K562 (cell line): ENCODE results near the gene CHST8. TPM values are rescaled to one million over a fixed set of nuclear protein-coding genes. Genes with fewer than 3 reads are reported as not detected.

Experiments
- ATAC-seq: fragments of 200-7000 bp; cut with Tn5 transposase; 3 replicates; pipeline ENCODE4 v1.9.1; 2020; ENCODE audit warnings: moderate library complexity
- BruUV-seq: library from RNA; stranded (reverse); fragments of 400-500 nt; replicated peaks from 2 replicates; lab custom pipeline; 2021; lab: Mats Ljungman, UMichigan
- CTCF ChIA-PET: fragments of 300-600 bp; formaldehyde crosslinking; extraction: SDS; loops from one replicate; lab custom pipeline; 2021; ENCODE audit warnings: low intra/inter-chr PET ratio; lab: Yijun Ruan, JAX
- POLR2A ChIA-PET: fragments of 300-600, 350-650 bp; sonication (Branson Sonifier 250); formaldehyde crosslinking; extraction: SDS; loops from one replicate; lab custom pipeline; 2021; ENCODE audit warnings: antibody characterized with exemption, inconsistent platforms; lab: Yijun Ruan, JAX
- DNase-seq, 4 experiments: peaks; one replicate each; pipeline versions ENCODE4 v3.0.0 to v3.0.0-alpha.2; 2011 to 2018; ENCODE audit warnings: low spot score in 3 of 4, mixed read lengths in 3 of 4; ENCODE audit errors: extremely low read depth in 1 of 4
- FAIRE-seq: peaks from 2 replicates; lab custom pipeline; 2011; peaks lifted over from hg19 to GRCh38; lab: Jason Lieb, UNC
- H2AFZ ChIP-seq: 2 replicates; pipeline ENCODE4 v1.6.0; 2011; ENCODE audit warnings: low read depth, low read length, control low read depth, inconsistent platforms
- H3K27ac ChIP-seq: fragments of 200-600 bp; 3 replicates; pipeline ENCODE4 v1.8.0; 2011; ENCODE audit warnings: low read depth, mild to moderate bottlenecking, control low read depth, inconsistent platforms, low read length, moderate library complexity, mixed read lengths; ENCODE audit errors: extremely low read depth
- H3K27me3 ChIP-seq, 2 experiments: fragments of 300-600 bp in 1 of 2; 2 replicates in 1 of 2; 3 replicates in 1 of 2; pipeline versions ENCODE4 v1.6.0 to v1.8.0; 2011; ENCODE audit warnings: inconsistent platforms in 2 of 2, low read length in 2 of 2, mild to moderate bottlenecking in 1 of 2, mixed read lengths in 1 of 2, moderate library complexity in 1 of 2; ENCODE audit not compliant: control insufficient read depth in 2 of 2, insufficient read depth in 2 of 2
- H3K36me3 ChIP-seq: fragments of 300-600 bp; 3 replicates; pipeline ENCODE4 v1.8.0; 2011; ENCODE audit warnings: mild to moderate bottlenecking, low read length, inconsistent platforms; ENCODE audit not compliant: control insufficient read depth, insufficient read depth
- H3K4me1 ChIP-seq, 2 experiments: fragments of 200-600 bp in 1 of 2; replicated peaks in 1 of 2; 2 replicates in 1 of 2; 3 replicates in 1 of 2; pipeline versions ENCODE4 v1.5.1 to v1.8.0; 2011; ENCODE audit warnings: inconsistent platforms in 2 of 2, low read length in 2 of 2, mild to moderate bottlenecking in 1 of 2, mixed read lengths in 1 of 2, moderate library complexity in 1 of 2; ENCODE audit not compliant: control insufficient read depth in 2 of 2, insufficient read depth in 2 of 2
- H3K4me2 ChIP-seq: 2 replicates; pipeline ENCODE4 v1.6.1; 2011; ENCODE audit warnings: low read length, control low read depth, inconsistent platforms, mixed read lengths; ENCODE audit not compliant: insufficient read depth
- H3K4me3 ChIP-seq: fragments of 200-600 bp; sonication (generic), shearing (Covaris generic); 2 replicates; pipeline ENCODE4 v1.5.1; 2016; ENCODE audit warnings: control low read depth, inconsistent platforms
- H3K79me2 ChIP-seq: fragments of 200-600 bp; 3 replicates; pipeline ENCODE4 v1.8.0; 2011; ENCODE audit warnings: low read length, inconsistent platforms; ENCODE audit not compliant: control insufficient read depth, insufficient read depth
- H3K9ac ChIP-seq, 2 experiments: 2 replicates each; pipeline versions ENCODE4 v1.6.0 to v1.6.1; 2011; ENCODE audit warnings: low read depth in 2 of 2, low read length in 2 of 2, control low read depth in 1 of 2, inconsistent platforms in 1 of 2, mild to moderate bottlenecking in 1 of 2, mixed read lengths in 1 of 2; ENCODE audit not compliant: insufficient read depth in 1 of 2
- H3K9me1 ChIP-seq: one replicate; pipeline ENCODE4 v1.6.0; 2011; ENCODE audit warnings: inconsistent platforms, mild to moderate bottlenecking, low read length, moderate library complexity; ENCODE audit not compliant: control insufficient read depth, insufficient read depth
- H3K9me3 ChIP-seq: replicated peaks from 2 replicates; pipeline ENCODE4 v1.5.1; 2011; ENCODE audit warnings: low read depth, low read length, inconsistent platforms; ENCODE audit not compliant: control insufficient read depth, insufficient read depth
- H4K20me1 ChIP-seq: replicated peaks from 2 replicates; pipeline ENCODE4 v1.6.1; 2011; ENCODE audit warnings: low read length, inconsistent platforms, mixed read lengths; ENCODE audit not compliant: control insufficient read depth, insufficient read depth
- ESRRB ChIP-seq: fragments of 250-450 bp; sonication (Bioruptor Pico); IDR thresholded peaks from 2 replicates; pipeline ENCODE4 v1.5.0; 2020; ENCODE audit warnings: mild to moderate bottlenecking, moderate library complexity, borderline replicate concordance
- HES1 ChIP-seq: fragments of 450-650 bp; IDR thresholded peaks from 2 replicates; pipeline ENCODE4 v1.6.1; 2016; ENCODE audit warnings: low read depth, mild to moderate bottlenecking, moderate library complexity
- HNRNPK ChIP-seq: fragments of 200-400 bp; formaldehyde crosslinking; IDR thresholded peaks from one replicate; pipeline ENCODE4 v1.6.1; 2018; ENCODE audit warnings: mild to moderate bottlenecking, low read depth, low read length; ENCODE audit not compliant: poor library complexity, severe bottlenecking
- PTTG1 ChIP-seq: fragments of 450-650 bp; IDR thresholded peaks from 2 replicates; pipeline ENCODE4 v1.6.1; 2016; ENCODE audit warnings: low read depth, mild to moderate bottlenecking, missing genetic modification characterization, missing compliant biosample characterization
- TCF7 ChIP-seq: sonication (generic); IDR thresholded peaks from 2 replicates; pipeline ENCODE4 v1.6.1; 2016; ENCODE audit warnings: antibody characterized with exemption, borderline replicate concordance
- THRB ChIP-seq: fragments of 450-650 bp; formaldehyde crosslinking; conservative IDR thresholded peaks from 2 replicates; pipeline ENCODE4 v1.4.0; 2022; ENCODE audit warnings: mild to moderate bottlenecking, missing genetic modification characterization
- TRIM24 ChIP-seq, 2 experiments: fragments of 450-650 bp; IDR thresholded peaks; 2 replicates each; pipeline ENCODE4 v1.6.1; 2016
- ZBTB40 ChIP-seq, 2 experiments: fragments of 450-650 bp in 1 of 2; sonication (generic) in 1 of 2; formaldehyde crosslinking in 1 of 2; IDR thresholded peaks; 2 replicates each; pipeline versions ENCODE4 v1.7.1 to v1.9.0; 2016 to 2022; ENCODE audit warnings: inconsistent platforms in 1 of 2, mild to moderate bottlenecking in 1 of 2, missing genetic modification reagents in 1 of 2
- ZBTB7A ChIP-seq: IDR thresholded peaks from 2 replicates; pipeline ENCODE4 v1.6.1; 2011; ENCODE audit warnings: low read depth, mild to moderate bottlenecking, low read length, moderate library complexity, borderline replicate concordance; ENCODE audit not compliant: control insufficient read depth
- WGBS: fragments of 100-300 bp; shearing (Covaris generic); methylation state at CpG from one replicate; pipeline ENCODE4 v1.1.6; 2016; ENCODE audit warnings: low coverage, mixed read lengths; ENCODE audit not compliant: insufficient coverage; ENCODE audit errors: missing lambda C conversion rate; 5-methylcytosine and 5-hydroxymethylcytosine counted together
- in situ Hi-C: fragments of 300-500 bp; cut with MboI; formaldehyde crosslinking; loops from 4 replicates; pipeline ENCODE4 v1.15.0; 2018; ENCODE audit warnings: inconsistent platforms, mixed read lengths
- intact Hi-C: fragments of 100-400 bp; cut with micrococcal nuclease; formaldehyde crosslinking; loops from 2 replicates; pipeline ENCODE4 v1.14.2; 2022
- polyA plus RNA-seq, 8 experiments: library from polyadenylated mRNA; depleted of rRNA in 4 of 8; stranded (reverse) in 5 of 8; unstranded in 3 of 8; fragments of >200 nt; fragmentation: Nextera tagmentation in 2 of 8; fragmentation: Illumina TruSeq in 1 of 8; extraction: Ambion mirVana in 2 of 8; extraction: Trizol in 1 of 8; gene quantifications; 2 replicates each; pipeline versions ENCODE4 v1.2.1 to v1.2.3, GENCODE V29; 2011 to 2014; ENCODE audit warnings: inconsistent platforms in 1 of 8, missing spikeins in 1 of 8
- total RNA-seq, 7 experiments: library from RNA; depleted of rRNA in 6 of 7; stranded (reverse); fragments of >200 nt in 6 of 7; fragmentation: Illumina TruSeq in 2 of 7; extraction: Trizol in 2 of 7; gene quantifications; 2 replicates each; pipeline versions ENCODE4 v1.2.1 to v1.2.3, GENCODE V29; 2011 to 2021; ENCODE audit warnings: low replicate concordance in 1 of 7

CHST8 gene
- total and polyA plus RNA-seq, 9 of the 15 experiments (the other 6 are each of a cell fraction or from before 2014, with no cell fraction given), result 0.11 TPM; not detected in 8

- 2% methylated on average over 12 of the region's 14 CpGs for WGBS
- FAIRE-seq, result no peak
- intact Hi-C loops, result no loop called here
- TF ChIP-seq ZBTB7A (no peak), HES1 (no peak), TRIM24 (IDR thresholded peaks at IDR 0.05) (no peak), TCF7 (no peak), PTTG1 (tag) (no peak), ESRRB (CRISPR knock-in tag) (no peak), HNRNPK (no peak), ZBTB40 (IDR thresholded peaks at IDR 0.05) (no peak), ZBTB40 (CRISPR knock-in tag; IDR thresholded peaks at IDR 0.05) (no peak), THRB (CRISPR knock-in tag) (no peak)
Measured at GRCh38 chr19:33698576-33699435, 77.1 kb downstream of the CHST8 start.

More at GRCh38 chr19:33698576-33699435, 77.1 kb downstream of the CHST8 start:
- no peaks in the 10 kb centered on the region for H3K9me3 ChIP-seq
- no peaks in the 10 kb centered on the region for H3K36me3 ChIP-seq
- DNase-seq (no peak), ATAC-seq (no peak)
- no peak overlapping the region for H3K4me3 ChIP-seq
- no peaks in the 10 kb centered on the region for H3K4me1 ChIP-seq
- no peaks in the 10 kb centered on the region for H3K9me1 ChIP-seq
- H2AFZ ChIP-seq, result no peak overlapping the region
- no peak overlapping the region for H3K27ac ChIP-seq
- no peak overlapping the region for H3K9ac ChIP-seq
- no peaks in the 10 kb centered on the region for H3K79me2 ChIP-seq
- no peak overlapping the region for H3K4me2 ChIP-seq
- no peaks in the 10 kb centered on the region for H4K20me1 ChIP-seq
- BruUV-seq, result no TSS peak
- POLR2A ChIA-PET, result interaction anchor here (0.7 kb wide), 2 partner anchors 27 to 165 kb away, joined by 3 to 4 read pairs; no protein-coding TSS in a partner anchor
- in situ Hi-C loops, result no loop called here
- peaks cover 2 to 31% of the 10 kb centered on the region in 2 experiments; a peak in 4 of 5 replicates for H3K27me3 ChIP-seq
- CTCF ChIA-PET, result interaction anchor here (0.5 kb wide), 1 partner anchor 86 kb away, joined by 3 read pairs; no protein-coding TSS in a partner anchor
